GM19468 (cell line): ENCODE data around the gene CLEC18A.

Experiments
- ATAC-seq: cut with Tn5 transposase; IDR thresholded peaks from one replicate; pipeline ENCODE4 v1.9.1; 2021; ENCODE audit warnings: mild to moderate bottlenecking, moderate library complexity, moderate number of reproducible peaks; ENCODE audit not compliant: unreplicated experiment; ENCODE audit errors: extremely low read depth

The CLEC18A gene

GRCh38 chr16:69929480-69929879, 21.7 kb upstream of the CLEC18A start:
- no peak for ATAC-seq

- ATAC-seq = no peak
Measured at GRCh38 chr16:69930117-69930776, 20.9 kb upstream of the CLEC18A start.

- ATAC-seq = no peak
Measured at GRCh38 chr16:69931631-69932030, 19.5 kb upstream of the CLEC18A start.

- no peak for ATAC-seq
Measured at GRCh38 chr16:69932228-69932627, 18.9 kb upstream of the CLEC18A start.

DNA sequence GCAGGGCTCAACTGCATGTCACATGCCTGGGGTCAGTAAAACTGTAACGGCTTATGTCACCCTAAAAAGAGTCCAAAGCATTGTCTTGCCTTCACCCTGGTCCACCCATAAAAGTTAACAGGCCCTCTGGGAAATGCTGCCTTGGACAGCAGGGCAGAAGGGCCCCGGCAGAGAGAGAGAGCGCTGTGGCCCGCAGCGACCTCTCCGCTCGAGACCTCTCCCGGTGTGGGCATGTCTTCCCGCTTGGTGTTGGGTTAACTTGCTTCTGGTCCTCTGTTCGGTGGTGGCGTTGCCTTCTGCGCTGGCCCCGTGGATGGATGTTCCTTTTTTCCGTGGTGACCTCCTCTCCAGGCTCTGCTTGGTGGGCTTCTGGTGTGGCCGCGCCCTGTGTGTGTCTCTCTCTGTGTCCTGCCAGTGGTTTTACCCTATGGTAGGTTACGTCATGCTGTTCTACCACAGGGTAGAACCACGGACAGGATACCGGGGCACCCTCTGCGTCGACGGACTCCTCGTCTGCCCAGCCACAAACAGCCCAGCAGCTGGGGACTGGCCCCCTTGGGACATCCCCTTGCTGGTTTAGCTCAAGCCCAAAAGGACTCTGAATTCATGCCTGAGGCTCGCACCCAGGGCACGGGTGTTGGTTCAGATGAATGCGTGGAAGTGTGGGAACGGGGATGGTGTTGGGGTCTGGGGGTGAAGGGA, 18.3 kb upstream of the CLEC18A start:
- ATAC-seq = no peak

DNA sequence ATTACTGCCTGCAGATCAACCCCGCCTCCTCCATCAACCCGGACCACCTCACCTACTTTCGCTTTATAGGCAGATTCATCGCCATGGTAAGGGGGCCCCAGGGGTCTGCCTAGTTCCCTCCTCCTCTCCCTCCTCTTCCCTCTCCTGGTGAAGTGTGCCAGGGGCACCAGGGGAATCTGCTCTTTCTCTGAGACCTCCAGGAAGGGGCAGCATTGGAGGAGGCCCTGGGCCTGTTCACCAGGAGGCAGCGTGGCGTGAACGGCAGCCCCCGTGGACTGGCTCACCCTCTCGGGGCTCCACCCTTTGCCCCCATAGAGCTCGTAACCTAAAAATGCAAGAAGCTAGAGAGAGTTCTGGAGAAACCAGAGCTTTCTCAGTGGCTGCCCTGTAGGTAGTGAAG, 17.1 kb upstream of the CLEC18A start:
- no peak for ATAC-seq

DNA sequence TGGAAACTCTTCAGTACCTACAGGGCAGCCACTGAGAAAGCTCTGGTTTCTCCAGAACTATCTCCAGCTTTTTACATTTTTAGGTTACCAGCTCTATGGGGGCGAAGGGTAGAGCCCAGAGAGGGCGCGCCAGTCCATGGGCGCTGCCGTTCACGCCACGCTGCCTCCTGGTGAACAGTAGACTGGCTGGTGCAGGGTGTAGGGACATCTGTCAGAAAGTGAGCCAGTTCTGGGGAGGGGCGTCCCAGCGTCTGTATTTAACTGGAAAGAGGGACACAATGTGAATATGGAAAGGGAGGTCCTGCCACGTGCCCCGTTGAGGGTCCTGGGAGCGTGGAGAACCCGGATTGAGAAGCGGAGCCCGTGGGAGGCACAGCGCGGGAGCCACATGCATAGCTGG, 16.4 kb upstream of the CLEC18A start:
- no peak for ATAC-seq

DNA sequence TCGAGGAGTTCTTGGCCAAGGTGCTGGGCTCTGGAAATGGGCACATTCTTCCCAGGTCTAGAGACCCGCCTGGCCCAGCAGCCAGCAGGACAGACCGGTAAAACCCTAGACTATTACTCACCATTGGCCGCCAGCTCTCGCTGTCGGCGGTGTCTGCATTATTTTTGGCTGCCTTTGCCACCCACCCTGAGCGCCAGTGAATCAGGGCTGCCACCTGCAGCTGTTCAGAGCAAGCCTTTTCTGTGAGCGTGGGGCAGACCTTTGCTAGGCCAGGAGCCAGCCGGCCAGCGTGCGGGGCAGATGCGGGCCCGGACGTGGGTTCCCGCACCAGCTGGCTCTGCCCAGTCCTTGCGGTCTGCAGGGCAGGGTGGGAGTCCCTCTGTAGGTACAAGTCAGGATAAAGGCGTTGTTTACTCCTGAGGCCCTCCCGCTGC, 15.8 kb upstream of the CLEC18A start:
- no peak for ATAC-seq

- no peak for ATAC-seq
Measured at GRCh38 chr16:69935740-69936139, 15.4 kb upstream of the CLEC18A start.

DNA sequence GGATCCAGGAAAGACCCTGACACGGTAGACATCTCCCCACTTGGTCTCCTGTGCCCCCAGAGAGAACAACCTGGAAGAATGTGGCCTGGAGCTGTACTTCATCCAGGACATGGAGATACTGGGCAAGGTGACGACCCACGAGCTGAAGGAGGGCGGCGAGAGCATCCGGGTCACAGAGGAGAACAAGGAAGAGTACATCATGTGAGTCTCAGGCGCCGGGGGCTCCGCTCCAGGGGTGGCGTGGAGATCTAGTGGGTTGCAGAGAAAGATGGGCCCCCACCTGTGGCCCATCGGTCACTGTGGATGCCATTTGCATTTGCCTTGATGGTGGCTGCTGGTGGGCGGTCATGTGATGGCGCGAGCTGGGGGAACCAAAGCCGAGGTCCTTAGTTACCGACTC, 14.9 kb upstream of the CLEC18A start:
- ATAC-seq = no peak

GRCh38 chr16:69936751-69937211, 14.4 kb upstream of the CLEC18A start:
- ATAC-seq = no peak

DNA sequence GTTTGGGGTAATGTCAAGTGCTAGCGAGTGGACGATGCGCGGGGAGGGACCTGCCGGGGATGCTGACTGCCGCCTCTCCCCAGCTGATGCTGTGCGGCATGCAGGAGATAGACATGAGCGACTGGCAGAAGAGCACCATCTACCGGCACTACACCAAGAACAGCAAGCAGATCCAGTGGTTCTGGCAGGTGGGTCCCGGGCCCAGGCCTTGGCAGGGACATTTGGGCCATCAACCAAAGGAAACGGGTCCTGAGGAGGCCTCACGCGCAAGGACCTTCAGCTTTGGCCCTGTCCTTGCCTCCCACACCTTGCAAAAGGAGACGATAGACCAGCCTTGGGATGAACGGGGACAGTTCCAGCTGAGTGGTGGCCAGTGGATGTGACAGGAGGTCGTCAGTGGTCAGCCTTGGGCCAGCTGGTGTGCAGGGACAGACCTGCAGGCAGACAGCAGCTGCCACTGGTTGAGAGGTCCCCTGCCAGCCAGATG, 13.6 kb upstream of the CLEC18A start:
- ATAC-seq = no peak

DNA sequence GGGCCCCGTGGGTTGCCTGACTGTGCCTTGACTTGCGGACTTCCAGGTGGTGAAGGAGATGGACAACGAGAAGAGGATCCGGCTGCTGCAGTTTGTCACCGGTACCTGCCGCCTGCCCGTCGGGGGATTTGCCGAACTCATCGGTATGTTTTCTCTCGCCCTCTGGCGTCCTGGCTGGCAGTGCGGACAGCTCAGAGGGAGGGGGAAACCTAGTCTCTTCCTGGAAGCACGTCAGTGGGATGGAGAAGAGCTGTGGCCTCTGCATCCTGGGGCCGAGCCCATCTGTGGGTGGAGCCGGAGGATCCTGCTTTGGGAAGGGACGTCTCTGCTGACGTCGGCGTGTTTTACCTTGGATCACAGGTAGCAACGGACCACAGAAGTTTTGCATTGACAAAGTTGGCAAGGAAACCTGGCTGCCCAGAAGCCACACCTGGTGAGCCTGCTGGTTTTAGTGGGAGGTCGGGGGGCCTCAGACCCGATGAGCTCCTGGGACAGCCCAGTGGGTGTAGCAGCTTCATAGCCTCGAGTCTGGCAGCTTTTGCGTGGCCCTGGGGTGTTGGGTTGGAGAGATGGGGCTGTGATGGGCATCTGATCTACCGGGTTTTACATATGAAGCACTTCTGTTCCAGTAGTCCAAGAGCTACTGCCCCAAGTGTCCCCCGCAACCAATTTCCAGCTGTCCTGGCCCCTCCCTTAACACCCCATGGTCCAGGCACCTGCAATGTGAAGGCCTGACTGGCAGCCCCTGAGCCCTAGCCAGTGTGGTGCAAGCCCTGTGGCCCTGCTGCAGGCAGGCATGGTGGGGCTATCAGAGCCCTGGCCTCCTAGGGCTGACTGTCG, 11.9 kb upstream of the CLEC18A start:
- ATAC-seq = no peak

DNA sequence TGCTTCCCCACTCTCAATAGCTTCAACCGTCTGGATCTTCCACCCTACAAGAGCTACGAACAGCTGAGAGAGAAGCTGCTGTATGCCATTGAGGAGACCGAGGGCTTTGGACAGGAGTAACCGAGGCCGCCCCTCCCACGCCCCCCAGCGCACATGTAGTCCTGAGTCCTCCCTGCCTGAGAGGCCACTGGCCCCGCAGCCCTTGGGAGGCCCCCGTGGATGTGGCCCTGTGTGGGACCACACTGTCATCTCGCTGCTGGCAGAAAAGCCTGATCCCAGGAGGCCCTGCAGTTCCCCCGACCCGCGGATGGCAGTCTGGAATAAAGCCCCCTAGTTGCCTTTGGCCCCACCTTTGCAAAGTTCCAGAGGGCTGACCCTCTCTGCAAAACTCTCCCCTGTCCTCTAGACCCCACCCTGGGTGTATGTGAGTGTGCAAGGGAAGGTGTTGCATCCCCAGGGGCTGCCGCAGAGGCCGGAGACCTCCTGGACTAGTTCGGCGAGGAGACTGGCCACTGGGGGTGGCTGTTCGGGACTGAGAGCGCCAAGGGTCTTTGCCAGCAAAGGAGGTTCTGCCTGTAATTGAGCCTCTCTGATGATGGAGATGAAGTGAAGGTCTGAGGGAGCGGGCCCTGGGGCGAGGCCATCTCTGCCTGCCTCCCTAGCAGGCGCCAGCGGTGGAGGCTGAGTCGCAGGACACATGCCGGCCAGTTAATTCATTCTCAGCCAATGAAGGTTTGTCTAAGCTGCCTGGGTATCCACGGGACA, 11.1 kb upstream of the CLEC18A start:
- ATAC-seq = no peak

DNA sequence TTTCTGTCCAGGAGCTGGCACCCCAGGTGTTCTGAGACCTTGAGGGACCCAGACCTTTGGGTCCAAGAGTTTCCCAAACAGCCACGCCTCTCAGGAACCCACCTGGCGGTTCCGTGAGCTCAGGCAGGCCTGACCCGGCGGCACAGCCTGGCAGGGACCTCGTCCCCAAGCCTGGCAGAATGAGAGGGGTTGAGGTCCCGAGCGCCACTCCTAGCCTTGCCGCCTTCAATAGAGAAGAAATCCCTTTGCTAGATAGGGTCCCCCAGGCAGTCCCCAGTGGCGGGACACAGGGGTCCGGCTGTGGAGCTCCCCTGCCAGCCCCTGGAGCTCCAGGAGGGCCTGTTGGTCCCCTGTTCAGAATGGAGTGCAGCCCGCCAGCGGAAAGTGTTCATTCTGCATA, 10.5 kb upstream of the CLEC18A start:
- ATAC-seq = no peak

DNA sequence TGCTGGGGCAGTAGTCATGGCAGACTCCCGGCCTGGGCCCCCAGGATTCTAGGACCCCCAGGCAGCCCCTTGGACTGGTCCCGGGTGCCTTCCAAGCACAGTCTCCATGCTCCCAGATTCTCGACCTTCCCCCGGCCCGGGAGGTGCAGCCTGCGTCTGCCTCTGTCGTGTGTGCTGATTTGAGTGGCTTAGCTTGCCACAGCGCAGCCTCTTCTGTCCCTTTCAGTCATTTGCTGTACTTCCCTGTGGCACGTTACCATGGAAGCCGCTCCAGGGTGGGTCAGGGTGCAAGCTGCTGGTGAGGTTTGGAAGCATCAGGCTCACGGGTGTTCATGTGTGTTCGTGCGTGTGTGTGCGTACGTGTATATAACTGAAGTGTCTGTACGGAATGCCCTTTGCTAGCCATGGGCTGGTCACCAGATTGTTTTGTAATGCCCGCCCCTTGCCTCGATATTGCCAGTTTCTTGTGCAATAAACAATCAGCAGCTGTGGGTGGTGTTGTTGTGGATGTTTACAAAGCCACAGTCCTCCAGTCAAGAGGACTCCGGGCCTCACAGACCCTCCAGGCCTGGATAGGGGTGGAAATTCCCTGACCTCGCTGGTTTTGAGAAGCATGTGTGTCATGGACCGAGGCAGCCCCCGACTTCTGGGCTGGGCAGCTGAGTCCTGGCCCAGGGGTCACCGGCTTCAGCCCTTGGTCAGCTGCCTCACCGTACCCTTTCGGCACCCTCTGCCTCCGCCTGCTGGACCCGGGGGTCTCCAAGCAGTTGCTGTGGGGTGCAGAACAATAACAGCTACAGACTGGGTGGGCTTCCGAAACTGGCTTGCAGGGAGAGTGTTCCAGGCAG, 9.7 kb upstream of the CLEC18A start:
- ATAC-seq = no peak

DNA sequence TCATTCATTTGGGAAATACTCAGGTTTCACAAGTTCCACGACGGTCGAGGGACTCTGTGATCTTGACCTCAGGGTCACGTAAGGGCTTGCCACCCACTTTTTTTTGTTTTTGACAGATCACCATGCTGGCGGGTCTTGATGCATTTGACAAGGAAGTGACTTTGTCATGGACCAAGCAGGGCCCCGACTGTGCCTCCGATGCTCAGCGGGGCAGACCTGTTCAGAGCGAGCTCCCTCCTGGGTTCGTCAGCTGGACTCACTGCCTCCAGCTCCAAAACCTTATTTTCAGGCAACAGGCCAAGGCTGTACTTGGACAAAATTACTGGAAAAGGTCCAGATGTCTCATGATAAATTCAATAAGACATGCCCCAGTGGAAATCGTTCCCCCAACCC, 9.0 kb upstream of the CLEC18A start:
- no peak for ATAC-seq

GRCh38 chr16:69942627-69943170, 8.4 kb upstream of the CLEC18A start:
- ATAC-seq = no peak
